Kidney (tissue), 14 donors: Measurements from ENCODE around the gene BUB1B. TPM values are rescaled to one million over a fixed set of nuclear protein-coding genes. Genes with fewer than 3 reads are reported as not detected.

ENCODE experiments used
- DNase-seq, 5 donors: peaks; one replicate each; pipeline ENCODE4 v3.0.0-alpha.2; 2013 to 2020
- FAIRE-seq: peaks from 2 replicates; lab custom pipeline; 2012; peaks lifted over from hg19 to GRCh38; lab: Jason Lieb, UNC
- H3K27ac ChIP-seq, 2 donors: one replicate each; pipeline ENCODE4 v1.7.0; 2013; ENCODE audit warnings: low read depth in 2 of 2, low read length in 2 of 2, inconsistent platforms in 1 of 2
- H3K27me3 ChIP-seq: one replicate; pipeline ENCODE4 v1.7.1; 2013; ENCODE audit warnings: low read length, inconsistent platforms; ENCODE audit not compliant: control insufficient read depth, insufficient read depth
- H3K36me3 ChIP-seq, 3 donors: one replicate each; pipeline versions ENCODE4 v1.7.0 to v1.7.1; 2013; ENCODE audit warnings: low read length in 3 of 3, control low read depth in 1 of 3, inconsistent platforms in 1 of 3; ENCODE audit not compliant: insufficient read depth in 3 of 3, control insufficient read depth in 2 of 3
- H3K4me1 ChIP-seq, 3 donors: one replicate each; pipeline versions ENCODE4 v1.7.0 to v1.7.1; 2013; ENCODE audit warnings: low read length in 3 of 3, inconsistent platforms in 1 of 3, low read depth in 1 of 3; ENCODE audit not compliant: control insufficient read depth in 2 of 3, insufficient read depth in 2 of 3
- H3K4me3 ChIP-seq, 3 donors: one replicate each; pipeline versions ENCODE4 v1.7.0 to v1.8.1; 2013; ENCODE audit warnings: low read length in 3 of 3, control low read depth in 1 of 3, inconsistent platforms in 1 of 3
- H3K9ac ChIP-seq, 3 donors: one replicate each; pipeline versions ENCODE4 v1.7.0 to v1.7.1; 2013; ENCODE audit warnings: low read length in 3 of 3, control low read depth in 1 of 3, inconsistent platforms in 1 of 3
- H3K9me3 ChIP-seq, 3 donors: one replicate each; pipeline versions ENCODE4 v1.7.0 to v1.7.1; 2013; ENCODE audit warnings: low read length in 3 of 3, control low read depth in 1 of 3, inconsistent platforms in 1 of 3; ENCODE audit not compliant: control insufficient read depth in 2 of 3, insufficient read depth in 1 of 3
- CTCF ChIP-seq: IDR thresholded peaks from 3 replicates; pipeline ENCODE4 v1.5.1; 2012; ENCODE audit warnings: mild to moderate bottlenecking, moderate library complexity, borderline replicate concordance; ENCODE audit not compliant: insufficient read depth; ENCODE audit errors: extremely low read depth
- intact Hi-C: fragments of 100-400 bp; cut with DNase I; formaldehyde crosslinking; loops from one replicate; pipeline ENCODE4 v1.11.1; 2022
- polyA plus RNA-seq: library from polyadenylated mRNA; stranded (reverse); fragments of 350-450 nt; fragmentation: Illumina TruSeq; extraction: RNeasy Lipid Tissue Mini Kit (QIAGEN cat#74804); gene quantifications from one replicate; pipeline ENCODE4 v1.2.3, GENCODE V29; 2014; ENCODE audit warnings: low read depth, low replicate concordance; ENCODE audit not compliant: insufficient read depth
- total RNA-seq: library from RNA; stranded (reverse); fragmentation: NEBNext Ultra II Directional; extraction: Animal tissue kit (Norgen Biotek cat#: 25700); gene quantifications from one replicate; pipeline ENCODE4 v1.2.1, GENCODE V29; 2021
- donor health status: control.
- donor health status: control.
- donor health status: control.
- donor health status: control.
- donor health status: control.
- donor health status: DM: yes; HTN: yes; CAD: no.
- donor health status: Normal renal cell carcinoma (clear cell type).

BUB1B gene
- total and polyA plus RNA-seq, 2 donors from 2014 or later = 0.69 to 0.94 TPM

GRCh38 chr15:40264321-40265153 is 103.7 kb downstream of the BUB1B start:
- Histone ChIP-seq H3K27me3 (no peaks in the 10 kb centered on the region), H3K4me1 (no peaks in the 10 kb centered on the region), H3K9me3 (no peaks in the 10 kb centered on the region), H3K27ac (no peak overlapping the region), H3K36me3 (no peaks in the 10 kb centered on the region), H3K4me3 (no peak overlapping the region), H3K9ac (no peak overlapping the region)
- TF ChIP-seq CTCF = no peak
- FAIRE-seq (no peak), DNase-seq (peak in 1 of 5 donors; percentile 57)
- intact Hi-C loops = no loop called here

- FAIRE-seq (no peak), DNase-seq (peak in 1 of 5 donors; percentile 66)
- Histone ChIP-seq H3K9me3 (no peaks in the 10 kb centered on the region), H3K9ac (no peak overlapping the region), H3K4me1 (no peaks in the 10 kb centered on the region), H3K27me3 (no peaks in the 10 kb centered on the region), H3K27ac (no peak overlapping the region), H3K36me3 (no peaks in the 10 kb centered on the region), H3K4me3 (no peak overlapping the region)
- no peak for TF ChIP-seq CTCF
- intact Hi-C loops = no loop called here
Measured at GRCh38 chr15:40265355-40265754, 104.5 kb downstream of the BUB1B start.

- Histone ChIP-seq H3K4me3 (no peak overlapping the region), H3K27ac (no peak overlapping the region), H3K27me3 (no peaks in the 10 kb centered on the region), H3K4me1 (no peaks in the 10 kb centered on the region), H3K36me3 (no peaks in the 10 kb centered on the region), H3K9me3 (no peaks in the 10 kb centered on the region), H3K9ac (no peak overlapping the region)
- no peak for FAIRE-seq
- DNase-seq = peak in 1 of 5 donors; percentile 54
- TF ChIP-seq CTCF = no peak
- intact Hi-C loops = no loop called here
Measured at GRCh38 chr15:40265875-40266274, 105.0 kb downstream of the BUB1B start.
